Activated T-helper 1 cell treated with Interleukin-2 at 50 U/mL for 16 hours (primary cell): ENCODE results near the gene ZNF554.

Source experiments
- DNase-seq: peaks from one replicate; pipeline ENCODE4 v3.0.0-alpha.2; 2020; ENCODE audit warnings: low read depth

The ZNF554 gene

DNA sequence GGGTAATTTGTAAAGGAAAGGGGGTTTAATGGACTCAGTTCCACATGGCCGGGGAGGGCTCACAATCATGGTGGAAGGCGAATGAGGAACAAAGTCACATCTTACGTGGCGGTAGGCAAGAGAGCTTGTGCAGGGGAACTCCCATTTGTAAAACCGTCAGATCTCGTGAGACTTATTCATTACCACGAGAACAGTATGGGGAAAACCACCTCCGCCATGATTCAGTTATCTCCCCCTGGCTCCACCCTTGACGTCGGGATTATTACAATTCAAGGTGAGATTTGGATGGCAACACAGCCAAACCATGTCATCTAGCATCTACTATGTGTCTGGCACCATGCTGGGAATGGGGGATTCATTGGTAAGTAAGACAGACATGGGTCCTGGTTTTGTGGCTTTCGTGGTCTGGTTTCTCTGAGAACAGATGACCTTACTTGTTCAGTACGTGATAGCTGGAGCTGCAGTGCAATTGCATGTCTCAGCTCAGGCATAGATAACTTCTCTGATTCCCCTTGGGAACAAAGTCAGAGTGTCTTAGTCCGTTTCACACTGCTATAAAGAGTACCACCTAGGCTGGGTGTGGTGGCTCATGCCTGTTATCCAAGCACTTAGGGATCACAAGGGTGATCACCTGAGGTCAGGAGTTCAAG lies 8.3 kb downstream of the ZNF554 start:
- no peak for DNase-seq

DNA sequence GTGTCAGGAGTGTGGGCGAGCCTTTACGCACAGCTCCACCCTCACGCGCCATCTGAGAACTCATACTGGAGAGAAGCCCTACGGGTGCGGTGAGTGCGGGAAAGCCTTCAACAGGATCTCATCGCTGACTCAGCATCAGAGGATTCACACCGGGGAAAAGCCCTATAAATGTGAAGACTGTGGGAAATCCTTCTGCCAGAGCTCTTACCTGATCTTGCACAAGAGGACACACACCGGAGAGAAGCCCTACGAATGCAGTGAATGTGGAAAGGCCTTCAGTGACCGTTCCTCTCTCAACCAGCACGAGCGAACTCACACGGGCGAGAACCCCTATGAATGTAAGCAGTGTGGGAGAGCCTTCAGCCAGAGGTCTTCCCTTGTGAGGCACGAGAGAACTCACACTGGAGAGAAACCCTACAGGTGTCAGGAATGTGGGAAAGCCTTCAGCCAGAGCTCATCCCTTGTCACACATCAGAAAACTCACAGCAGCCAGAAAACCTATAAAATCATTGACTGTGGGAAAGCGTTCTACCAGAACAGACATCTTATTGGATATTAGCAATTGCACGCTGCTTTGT lies 14.7 kb downstream of the ZNF554 start:
- DNase-seq, result no peak

GRCh38 chr19:2837430-2837829 lies 17.8 kb downstream of the ZNF554 start:
- DNase-seq, result no peak

DNA sequence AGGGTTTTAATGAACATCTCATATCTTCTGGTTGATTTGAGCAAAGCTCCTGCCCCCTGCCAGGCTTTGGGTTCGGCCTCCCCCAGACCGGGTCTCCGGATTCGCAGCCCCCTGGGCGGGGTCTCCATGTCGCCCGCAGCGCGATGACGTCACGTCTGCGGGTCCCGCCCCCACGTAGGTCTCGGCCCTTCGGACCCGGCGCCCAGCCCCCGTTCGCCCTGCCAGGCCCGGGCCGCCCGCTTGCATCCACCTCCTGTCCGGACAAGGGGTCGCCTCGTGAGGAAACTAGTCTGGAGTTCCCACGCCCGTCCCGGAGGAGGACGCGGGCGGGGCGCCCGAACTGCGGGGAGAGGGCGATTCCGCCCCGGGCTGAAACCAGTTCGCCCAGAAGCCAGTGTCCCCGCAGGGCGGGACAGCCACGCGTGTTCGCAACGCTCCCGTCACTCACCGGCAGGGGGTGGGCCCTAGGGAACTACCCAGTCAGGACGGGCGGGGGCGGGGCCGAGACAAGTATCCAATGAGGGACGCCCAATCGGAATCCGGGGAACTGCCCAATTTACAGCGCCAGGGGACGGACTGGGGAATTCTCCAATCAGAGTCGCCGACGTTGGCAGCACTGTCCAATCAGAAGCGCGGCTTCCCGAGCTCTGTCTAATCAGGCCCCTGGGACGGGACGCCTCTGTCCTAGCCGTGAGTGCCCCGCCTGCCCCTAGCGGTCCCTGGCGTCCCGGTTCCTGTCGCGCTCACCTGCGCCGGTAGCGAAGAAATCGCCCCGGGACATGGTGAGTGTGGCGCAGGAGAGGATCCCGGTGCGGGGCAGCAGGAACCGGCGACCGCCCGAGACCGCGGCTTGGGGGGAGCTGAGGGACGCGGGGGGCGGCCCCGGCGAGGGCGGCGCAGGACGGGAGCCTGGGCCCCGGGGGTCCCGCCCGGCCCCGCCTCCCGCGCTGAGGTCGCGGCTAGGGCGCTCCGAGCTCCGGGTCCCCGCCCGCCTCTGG lies 21.4 kb downstream of the ZNF554 start, which contains the start of gene ZNF555:
ZNF555 (plus strand) TSS at position 682 of the 998 bp plus-strand sequence; CDS start at position 780, 98 bp downstream.
- DNase-seq, result peak; percentile 97

DNA sequence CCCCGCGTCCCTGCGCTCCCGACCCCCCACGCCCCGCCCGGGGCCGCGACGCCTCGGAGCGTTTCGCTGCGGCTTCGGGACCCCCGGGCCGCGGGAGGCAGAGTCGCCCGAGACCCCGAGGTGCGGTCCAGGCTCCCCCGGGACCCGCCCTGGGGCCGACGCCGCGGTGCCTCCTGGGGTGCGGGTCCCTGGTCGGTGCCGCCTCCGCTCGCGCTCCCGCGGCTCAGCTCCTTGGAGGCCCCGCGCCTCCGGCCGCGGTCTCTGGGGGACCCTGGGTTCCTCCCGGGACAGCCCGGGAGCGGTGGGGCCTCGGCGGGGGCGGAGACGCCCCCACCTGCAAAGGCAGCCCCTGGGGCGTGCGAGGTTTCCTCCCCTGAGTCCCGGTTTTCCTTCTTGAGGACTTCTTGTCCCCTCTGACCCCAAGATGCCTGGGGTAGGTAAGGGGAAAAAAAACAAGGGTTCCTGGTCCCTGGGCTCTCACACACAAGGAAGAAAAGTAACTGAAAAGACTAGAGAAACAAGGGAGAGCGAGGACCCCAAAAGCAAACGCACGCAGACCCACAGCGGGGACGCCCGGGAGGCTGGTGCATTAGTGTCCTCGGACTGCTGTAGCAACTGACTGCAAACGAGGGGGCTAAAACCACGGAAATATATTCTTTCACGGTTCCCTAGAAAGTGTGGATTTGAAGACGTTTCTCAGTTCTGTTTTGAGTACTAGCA lies 22.3 kb downstream of the ZNF554 start:
- peak; percentile 4 for DNase-seq

DNA sequence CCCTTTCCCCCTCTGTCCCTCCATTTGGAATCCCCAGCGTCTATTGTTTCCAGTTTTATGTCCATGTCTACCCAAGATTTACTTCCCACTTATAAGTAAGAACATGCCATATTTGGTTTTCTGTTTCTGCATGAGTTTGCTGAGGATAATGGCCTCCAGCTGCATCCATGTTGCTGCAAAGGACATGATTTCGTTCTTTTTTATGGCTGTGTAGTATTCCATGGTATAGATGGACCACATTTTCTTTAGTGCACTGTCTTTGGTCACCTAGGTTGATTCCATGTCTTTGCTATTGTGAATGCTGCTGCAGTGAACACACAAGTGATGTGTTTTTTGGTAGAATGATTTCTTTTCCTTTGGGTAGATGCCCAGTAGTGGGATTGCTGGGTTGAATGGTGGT lies 25.4 kb downstream of the ZNF554 start:
- no peak for DNase-seq

DNA sequence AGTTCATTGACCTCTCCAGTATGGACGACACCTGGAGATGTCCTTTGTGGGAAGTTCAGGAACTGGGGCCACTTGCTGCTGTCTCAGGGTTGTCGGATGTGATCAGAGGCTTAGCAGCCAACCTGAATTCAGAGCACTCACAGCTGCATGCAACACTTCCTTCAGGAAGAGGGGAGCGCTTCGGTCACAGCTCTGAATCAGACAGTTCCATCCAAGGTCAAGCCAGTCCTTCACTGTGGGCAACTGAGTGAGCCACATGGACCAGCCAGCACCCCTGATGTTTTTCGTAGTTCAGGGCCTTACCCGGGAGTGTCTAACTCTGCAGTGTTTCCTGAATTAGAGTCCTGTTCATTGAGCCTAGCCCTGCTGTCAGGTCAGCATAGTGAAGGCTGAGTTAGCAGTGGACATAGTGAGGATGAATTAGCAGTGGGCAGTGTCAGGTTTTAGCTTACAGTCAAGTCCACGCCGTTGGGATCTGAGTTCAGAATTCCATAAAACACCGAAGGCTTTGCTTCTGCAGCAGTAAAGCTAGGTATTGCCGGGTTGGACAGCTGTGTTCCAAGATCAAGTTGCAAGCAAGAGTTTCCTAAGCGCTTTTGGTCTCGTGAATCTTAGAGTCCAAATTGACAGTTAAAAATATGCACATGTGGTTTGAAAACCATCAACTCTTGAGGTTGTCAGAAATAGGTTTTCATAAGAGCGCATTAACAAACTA lies 26.7 kb downstream of the ZNF554 start:
- no peak for DNase-seq

DNA sequence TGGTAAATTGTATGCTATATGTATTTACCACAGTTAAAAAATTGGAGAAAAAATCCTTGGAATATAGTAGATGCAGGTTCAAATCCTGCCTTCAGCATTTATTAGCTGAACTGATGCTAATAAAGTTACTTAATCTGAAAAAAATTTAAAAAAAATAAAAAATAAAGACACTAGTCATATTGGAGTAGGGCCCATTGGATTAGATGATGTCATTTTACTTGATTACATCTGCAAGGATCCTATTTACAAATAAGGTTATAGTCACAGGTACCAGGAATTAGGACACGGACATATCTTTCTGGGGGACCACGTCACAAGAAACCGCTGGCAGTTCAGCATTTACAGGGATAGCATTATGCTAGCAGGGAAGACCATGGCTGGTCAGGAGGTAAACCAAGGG lies 27.8 kb downstream of the ZNF554 start:
- DNase-seq, result no peak

- no peak for DNase-seq
Observed at GRCh38 chr19:2848616-2849015, 28.9 kb downstream of the ZNF554 start.

GRCh38 chr19:2850256-2850925 lies 30.7 kb downstream of the ZNF554 start:
- no peak for DNase-seq

DNA sequence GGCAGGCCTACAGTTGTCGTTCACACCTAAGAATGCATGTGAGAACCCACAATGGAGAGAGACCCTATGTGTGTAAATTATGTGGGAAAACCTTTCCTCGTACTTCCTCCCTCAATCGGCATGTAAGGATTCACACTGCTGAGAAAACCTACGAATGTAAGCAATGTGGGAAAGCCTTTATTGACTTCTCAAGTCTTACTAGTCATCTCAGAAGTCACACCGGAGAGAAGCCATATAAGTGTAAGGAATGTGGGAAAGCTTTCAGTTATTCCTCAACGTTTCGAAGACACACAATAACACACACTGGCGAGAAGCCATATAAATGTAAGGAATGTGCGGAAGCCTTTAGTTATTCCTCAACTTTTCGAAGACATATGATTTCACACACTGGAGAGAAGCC lies 32.9 kb downstream of the ZNF554 start:
- no peak for DNase-seq

GRCh38 chr19:2853015-2853606 lies 33.4 kb downstream of the ZNF554 start:
- no peak for DNase-seq

GRCh38 chr19:2854849-2855248 lies 35.2 kb downstream of the ZNF554 start:
- no peak for DNase-seq

DNA sequence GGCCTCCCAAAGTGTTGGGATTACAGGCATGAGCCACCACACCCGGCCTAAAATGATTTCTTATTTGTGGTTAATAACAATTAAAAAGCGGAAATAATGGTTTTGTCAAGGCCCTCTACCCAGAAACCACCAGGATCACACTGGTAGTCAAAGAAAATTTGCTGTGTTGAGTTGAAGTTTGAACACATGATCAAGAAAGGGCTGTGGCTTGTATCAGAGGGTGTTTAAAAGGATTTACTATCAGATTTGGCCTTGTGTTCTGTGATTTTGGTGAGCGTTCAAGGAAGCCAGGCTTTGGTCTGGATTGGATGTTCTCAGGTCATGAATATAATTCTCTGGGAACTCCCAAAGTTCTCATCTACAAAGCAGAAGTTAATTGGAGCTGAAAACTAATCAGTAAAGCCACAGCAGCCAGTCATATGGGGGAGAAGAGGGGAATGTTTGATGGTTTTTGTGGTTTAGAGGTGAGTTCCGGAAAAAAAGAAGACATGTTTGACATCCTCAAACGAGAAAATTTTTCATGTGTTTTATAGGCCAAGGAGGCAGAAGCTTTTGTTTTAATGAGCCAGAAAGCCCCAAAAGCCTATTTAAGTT lies 36.9 kb downstream of the ZNF554 start:
- no peak for DNase-seq

- DNase-seq, result no peak
Observed at GRCh38 chr19:2858864-2859263, 39.2 kb downstream of the ZNF554 start.

- no peak for DNase-seq
Observed at GRCh38 chr19:2863816-2864215, 44.1 kb downstream of the ZNF554 start.

DNA sequence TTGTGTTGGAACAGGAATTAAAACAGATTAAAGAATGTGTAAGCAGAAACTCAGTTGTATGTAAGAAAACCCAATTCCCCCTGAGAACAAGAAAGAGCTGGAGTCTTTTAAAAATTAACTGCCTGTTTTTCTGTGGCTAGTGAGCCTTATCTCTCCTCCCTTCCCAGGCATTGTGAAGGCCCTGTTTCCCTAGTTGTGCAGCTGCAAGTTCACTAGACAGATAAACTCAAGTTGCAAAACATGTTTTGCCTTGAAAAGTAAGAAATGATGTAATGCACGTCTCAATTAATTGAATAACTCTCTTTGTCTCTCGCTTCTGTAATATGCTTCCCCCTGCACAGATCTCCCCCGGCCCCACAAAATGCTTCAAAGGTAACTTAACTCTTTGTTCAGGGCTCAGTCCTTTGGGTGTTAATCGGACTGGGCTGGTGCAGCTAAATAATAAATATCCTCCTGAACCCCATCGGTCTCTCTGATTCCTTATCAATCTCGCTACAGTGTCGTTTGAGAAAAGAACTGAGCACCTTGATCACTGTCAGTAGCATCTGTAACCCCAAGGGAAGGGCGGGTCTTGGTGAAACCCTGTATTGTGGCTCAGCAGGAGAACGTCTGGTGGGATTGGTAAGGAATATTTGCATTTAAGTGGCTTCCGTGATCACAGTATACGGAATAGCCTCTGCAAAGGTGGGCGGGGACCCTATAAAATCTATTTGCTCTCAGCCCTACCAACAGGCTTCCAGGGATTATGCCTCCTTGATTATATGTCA lies 45.8 kb downstream of the ZNF554 start:
- DNase-seq, result no peak

- DNase-seq, result no peak
Observed at GRCh38 chr19:2866495-2867024, 46.9 kb downstream of the ZNF554 start.
